Right hindlimb (tissue), 1 donor: ENCODE data around the gene NPB.

Source experiments
- DNase-seq: peaks from one replicate; pipeline ENCODE4 v3.0.0-alpha.2; 2018

The NPB gene

GRCh38 chr17:81927152-81927652 is 25.2 kb downstream of the NPB start:
- DNase-seq = no peak

GRCh38 chr17:81927653-81928543 is 25.9 kb downstream of the NPB start, which contains the start of gene MAFG:
MAFG (minus strand) TSS chr17:81927735; CDS start chr17:81923185, 4,550 bp downstream.
- DNase-seq = peak; percentile 97

- no peak for DNase-seq
These were observed 26.7 kb downstream of the NPB start for GRCh38 chr17:81928544-81929252.

GRCh38 chr17:81929253-81930141 is 27.5 kb downstream of the NPB start:
- DNase-seq = no peak

- DNase-seq = no peak
These were observed 28.4 kb downstream of the NPB start for GRCh38 chr17:81930142-81931125.

GRCh38 chr17:81931189-81931556 is 29.1 kb downstream of the NPB start:
- DNase-seq = peak; percentile 25

GRCh38 chr17:81931557-81932332 is 29.7 kb downstream of the NPB start:
- peak; percentile 35 for DNase-seq

GRCh38 chr17:81932333-81932983 is 30.4 kb downstream of the NPB start:
- DNase-seq = peak; percentile 19

- no peak for DNase-seq
These were observed 31.2 kb downstream of the NPB start for GRCh38 chr17:81933178-81933699.

GRCh38 chr17:81934098-81934757 is 32.2 kb downstream of the NPB start:
- no peak for DNase-seq

- DNase-seq = no peak
These were observed 33.0 kb downstream of the NPB start for GRCh38 chr17:81934850-81935708.

- no peak for DNase-seq
These were observed 33.7 kb downstream of the NPB start for GRCh38 chr17:81935709-81936084.

- peak; percentile 18 for DNase-seq
These were observed 37.2 kb downstream of the NPB start for GRCh38 chr17:81939218-81939617.

- DNase-seq = peak; percentile 43
These were observed 37.9 kb downstream of the NPB start for GRCh38 chr17:81939881-81940385.

- peak; percentile 19 for DNase-seq
These were observed 38.8 kb downstream of the NPB start for GRCh38 chr17:81940538-81941483.

- peak; percentile 62 for DNase-seq
These were observed 39.6 kb downstream of the NPB start for GRCh38 chr17:81941484-81942166.
